ENCODE data around the gene SPATS1.
A peak's percentile ranks its signal among the peaks of the same experiment; 100 is the strongest.

SPATS1 gene, protein sequence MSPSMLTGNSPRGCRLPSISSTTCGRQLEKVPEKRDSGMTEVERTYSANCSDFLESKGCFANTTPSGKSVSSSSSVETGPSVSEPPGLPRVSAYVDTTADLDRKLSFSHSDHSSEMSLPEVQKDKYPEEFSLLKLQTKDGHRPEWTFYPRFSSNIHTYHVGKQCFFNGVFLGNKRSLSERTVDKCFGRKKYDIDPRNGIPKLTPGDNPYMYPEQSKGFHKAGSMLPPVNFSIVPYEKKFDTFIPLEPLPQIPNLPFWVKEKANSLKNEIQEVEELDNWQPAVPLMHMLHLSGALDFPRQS

DNA sequence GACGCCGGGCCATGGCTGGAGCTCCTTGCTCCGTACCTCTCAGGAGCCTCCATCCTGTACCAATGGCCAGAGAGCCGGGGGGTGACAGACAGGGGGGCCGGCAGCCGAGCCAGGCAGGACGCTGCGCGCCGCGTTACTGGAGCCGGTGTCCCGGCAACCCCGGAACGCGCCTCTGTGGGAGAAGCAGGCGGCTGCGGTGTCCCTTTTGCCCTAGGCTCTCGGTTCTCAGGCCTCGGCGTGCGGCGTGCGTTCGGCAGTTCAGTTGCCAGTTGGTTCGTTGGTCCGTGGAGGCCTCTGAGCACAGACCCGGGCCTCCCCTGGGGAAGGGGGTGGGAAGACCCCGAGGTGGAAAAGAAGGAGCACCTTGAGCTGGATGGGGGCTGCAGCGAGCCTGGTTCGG lies at the start of gene SPATS1:
Gene SPATS1 (plus strand): TSS at position 162 of the 400 bp plus-strand sequence. CDS start 446 bp downstream, outside the sequence.
- DNase-seq (ENCODE audit: low spot score) = no peak

DNA sequence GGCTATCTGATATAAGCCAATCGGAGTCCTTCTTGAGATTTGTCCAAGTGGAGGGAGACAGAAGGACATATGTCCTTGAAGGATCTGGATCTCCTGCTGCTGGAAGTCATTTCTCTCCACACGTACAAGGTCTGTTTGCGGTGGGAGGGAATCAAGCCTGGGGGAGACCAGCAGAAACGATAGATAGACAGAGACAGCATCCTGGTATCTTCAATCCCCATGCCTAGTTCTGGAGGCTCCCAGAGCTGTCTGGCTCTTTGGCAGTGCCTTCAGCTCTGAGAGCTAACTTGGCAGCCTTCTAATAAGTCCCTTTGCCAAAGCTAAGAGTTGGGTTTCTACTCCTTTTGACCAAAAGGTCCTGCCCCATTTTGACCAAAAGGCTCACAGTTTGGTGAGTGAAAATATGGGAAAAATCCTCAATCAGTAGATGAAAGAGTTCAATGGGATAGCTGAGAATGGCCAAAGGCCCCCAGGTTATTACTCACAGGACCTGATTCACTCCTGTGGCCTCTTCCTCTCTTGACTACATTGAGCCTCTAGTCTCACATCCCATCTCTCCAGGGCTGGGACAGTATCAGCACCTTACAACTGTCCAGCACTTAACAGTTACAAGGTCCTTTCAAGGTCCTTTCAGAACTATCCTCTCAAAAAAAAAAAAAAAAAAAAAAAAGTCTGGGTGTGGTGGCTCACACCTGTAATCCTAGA lies 49.6 kb upstream of the SPATS1 start:
- DNase-seq (ENCODE audit: low spot score) = no peak

DNA sequence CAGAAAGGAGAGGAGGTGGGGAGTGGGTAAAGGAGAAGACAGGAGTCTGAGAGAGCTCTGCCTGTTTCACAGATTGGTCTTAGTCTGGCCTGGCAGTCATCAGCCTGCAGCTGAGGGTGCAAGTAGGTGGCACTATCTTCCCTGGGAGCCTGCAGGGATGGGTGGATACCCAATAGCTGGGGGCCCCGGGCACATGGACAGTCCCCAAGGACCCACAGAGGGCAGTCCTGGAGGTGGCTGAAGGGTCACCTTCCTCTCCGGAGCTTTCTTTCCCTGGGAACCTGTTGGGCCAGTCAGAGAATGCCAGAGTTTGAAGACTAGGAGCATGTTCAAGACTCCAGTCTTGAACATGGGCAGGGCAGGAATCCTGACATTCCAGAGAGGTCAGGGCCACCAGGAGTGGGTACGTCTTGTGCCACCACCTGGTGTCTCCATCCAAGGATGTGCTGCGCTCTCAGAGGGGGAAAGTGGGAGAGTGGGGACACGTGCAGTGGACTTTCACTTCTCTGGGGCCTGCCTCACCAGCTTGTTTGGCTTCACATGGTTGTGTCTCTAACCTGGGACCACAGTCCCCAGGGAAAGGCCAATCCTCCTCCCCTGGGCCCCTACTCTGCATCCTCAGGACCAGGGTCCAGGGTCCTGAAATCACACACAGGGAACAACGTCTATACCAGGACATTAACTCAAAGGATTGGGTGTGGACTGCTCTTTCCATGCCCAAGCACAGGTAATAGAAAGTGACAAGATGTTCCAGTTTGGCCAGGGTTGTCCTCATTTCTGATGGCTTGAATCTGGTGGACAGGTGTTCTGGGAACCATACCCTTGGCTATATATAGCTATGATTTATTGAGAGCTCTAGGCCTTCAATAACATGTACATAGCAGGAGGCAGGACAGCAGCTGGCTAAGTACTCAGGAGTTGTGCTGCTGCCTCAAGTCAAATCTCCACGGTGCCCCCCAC lies 47.3 kb upstream of the SPATS1 start:
- no peak for DNase-seq (ENCODE audit: low spot score)

DNA sequence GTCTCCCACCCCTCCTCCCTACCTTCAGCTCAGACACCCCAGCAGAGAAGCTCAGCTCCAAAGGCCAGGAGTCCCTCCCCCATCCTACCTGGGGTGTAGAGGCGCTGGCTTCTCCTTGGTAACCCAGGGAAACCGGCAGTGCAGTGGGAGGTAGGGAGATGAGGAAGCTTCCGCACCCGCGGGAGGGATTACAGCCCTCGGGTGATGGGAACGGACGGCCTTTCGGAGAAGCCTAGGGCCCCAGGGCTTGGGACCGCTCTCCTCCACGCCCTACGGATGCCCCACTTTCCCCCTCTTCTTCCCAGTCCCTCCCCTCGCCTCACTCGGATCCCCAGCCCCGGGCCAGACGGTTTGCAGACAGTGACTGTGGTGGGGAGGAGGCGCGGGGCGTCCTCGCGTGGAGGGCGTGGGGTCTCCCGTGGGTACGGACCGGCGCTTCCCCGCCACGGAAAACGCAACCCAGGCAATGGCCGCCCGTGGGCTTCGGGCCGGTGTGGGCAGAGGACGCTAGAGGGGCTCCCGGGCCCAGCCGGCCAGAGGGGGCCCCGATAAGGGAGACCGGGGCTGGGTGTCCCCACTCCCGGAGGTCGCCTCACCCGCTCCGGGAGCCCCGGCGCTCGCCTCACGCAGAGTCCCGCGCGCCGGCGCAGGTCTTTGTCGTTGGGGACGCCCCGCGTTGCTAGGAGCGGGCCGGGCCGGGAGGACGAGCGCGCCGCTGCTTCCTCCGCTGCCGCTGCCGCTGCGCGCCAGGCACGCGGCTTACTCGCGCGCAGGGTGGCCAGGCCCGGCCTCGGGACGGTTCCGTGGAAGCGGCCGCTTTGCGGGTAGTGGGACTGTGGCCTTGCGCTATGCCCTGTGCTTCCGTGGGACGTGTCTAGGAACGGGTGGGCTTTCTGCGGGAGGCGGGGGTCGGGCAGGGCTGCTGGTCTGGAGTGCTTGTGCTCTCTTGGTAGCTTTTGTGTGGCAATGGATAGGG lies 45.1 kb upstream of the SPATS1 start:
- DNase-seq (ENCODE audit: low spot score) = no peak

DNA sequence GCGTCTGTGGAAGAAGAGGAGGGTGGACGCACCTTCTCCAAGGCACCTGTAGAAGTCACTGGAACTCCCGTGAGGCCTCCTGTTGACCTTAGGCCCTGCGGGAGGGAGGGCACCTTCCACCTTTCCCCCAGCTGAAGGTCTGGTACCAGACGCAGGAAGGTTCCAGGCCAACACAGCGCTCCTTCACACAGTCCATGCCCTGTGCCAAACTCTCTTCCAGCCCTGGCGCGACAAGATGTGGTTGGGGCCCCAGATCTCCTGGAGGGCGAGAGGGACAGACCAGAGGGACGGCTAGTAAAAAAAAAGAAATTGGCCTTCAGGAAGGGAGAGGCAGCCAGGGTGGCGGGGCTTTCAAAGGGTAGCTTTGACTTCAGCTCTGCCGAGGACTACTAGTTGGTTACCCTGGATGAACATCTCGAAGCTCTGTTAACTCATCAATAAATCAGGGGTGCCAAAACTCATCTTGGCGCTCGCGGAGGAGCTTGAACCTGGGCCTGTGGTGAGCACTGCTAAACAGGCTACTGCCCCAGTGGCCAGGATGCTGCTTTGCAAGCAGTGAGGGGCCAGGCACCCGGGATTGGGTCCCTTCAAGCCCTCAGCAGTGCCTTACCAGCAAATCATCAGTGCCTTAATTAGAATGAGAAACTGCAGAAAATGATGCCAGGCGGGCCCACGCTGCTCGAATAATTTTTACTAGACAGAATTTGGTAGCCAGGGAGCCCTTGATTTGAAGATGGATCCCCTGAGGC lies 44.2 kb upstream of the SPATS1 start:
- no peak for DNase-seq (ENCODE audit: low spot score)

DNA sequence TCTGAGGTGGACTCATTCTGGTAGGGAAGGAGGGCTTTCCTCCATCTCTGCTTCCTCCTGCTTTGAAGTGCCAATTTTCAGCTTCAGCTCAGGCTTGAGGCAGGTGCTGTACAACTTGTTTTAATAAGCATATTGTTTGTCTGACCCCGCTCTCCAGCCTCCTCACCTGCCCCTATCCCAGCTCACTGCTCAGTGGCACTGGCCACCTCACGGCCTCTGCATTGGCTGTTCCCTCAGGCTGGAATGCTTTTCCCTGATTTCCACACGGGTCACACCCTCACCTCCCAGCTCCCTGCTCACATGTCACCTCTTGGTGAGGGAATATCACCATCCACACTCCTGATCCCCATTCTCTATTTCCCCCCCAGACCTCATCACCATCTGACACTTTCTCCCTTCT lies 43.6 kb upstream of the SPATS1 start:
- DNase-seq (ENCODE audit: low spot score) = no peak

DNA sequence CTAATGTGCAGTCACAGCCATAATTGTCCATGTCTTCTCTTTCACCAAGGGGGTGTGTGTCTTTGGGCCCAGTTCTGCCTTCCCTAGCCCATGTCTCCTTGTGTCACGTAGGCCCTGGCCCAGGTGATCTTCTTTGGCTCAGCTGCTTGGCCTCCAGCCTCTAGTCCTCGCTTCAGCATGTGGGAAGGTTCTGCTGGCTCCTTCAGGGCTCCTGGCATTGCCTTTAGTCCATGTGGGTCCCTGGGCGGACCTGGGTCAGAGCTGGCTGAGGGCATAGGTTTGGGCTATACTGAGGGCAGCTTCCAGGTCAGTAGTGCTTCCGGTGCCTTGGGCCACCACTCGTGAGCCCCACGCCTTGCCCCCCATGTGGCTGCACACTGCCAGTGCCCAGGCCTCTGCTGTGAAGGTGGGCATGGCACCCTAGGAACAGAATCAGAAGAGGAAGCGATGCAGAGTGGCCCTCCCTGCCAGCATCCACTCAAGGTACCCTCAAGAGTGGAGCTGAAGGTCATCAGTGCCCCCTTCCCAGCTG lies 42.1 kb upstream of the SPATS1 start:
- DNase-seq (ENCODE audit: low spot score) = no peak

DNA sequence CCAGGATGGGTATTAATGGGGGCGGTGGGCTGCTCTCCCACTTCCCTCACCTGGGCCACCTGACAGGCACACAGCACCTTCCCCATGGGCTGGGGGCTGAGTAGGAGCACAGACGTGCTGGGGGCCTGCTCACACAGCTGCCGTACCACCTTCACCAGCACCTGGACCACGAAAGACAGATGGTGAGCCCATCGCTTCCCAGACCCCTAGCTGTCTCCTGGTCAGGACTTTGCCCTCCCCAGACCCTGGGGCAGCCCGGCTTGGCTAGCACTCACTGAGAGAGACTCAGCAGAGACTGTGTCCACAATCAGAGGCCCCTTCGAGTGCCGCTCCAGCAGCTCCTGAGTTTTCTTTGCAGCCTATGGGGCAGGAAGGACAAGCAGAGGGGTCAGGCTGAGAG lies 41.3 kb upstream of the SPATS1 start:
- no peak for DNase-seq (ENCODE audit: low spot score)

DNA sequence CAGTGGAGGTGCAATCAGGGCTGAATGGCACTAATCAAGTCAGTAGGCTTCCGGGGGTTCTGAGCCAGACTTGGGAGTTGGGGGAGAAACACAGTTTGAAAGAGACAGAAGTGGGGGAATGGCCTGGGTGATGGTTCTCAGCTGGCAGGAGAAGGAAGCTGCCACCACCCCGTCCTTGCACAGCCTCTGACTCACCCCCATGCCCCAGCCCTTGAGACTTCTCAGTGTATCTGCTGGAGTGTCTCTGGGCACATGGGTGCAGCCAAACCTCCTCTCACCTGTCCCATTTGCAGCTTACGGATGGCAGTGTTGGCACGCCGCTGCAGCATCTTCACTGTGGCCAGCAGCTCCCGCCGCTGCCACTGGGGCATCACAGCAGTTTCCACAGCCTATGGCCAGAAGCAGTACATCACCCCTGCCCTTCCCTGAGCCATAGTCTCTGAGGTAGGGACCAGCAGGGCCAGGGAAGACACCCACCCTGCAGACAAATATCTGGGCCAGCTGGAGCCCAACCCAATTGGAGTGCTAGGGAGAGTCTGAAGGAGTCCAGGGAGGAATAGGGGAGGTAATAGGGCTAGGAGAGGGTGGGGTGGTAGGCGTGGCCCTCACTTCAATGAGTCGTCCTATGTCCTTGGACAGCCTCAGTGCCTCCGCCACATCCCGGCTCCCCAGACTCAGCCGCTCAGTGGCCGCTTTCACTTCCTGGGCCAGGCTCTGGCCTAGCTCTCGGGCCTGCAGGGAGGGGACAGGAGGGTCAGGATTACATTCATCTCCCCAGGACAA lies 40.5 kb upstream of the SPATS1 start:
- DNase-seq (ENCODE audit: low spot score) = no peak

DNA sequence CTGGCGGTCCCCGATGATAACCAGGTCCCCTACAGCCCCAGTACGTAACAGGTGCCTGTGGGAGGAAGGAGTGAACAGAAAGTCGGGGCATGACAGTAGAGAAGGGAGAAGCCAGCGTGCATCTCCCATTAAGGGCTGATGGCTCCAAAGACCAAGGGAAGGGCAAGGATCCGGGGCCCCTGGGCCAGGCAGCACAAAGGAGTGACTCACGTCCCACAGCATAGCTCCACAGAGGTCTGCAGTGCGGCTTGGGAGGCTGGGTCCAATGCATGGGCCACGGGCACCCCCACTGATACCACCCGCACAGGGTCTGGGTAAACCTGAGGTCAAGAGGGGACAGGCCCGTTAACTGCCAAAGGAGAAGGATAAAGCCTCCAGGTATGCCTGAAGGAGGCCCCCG lies 39.6 kb upstream of the SPATS1 start:
- no peak for DNase-seq (ENCODE audit: low spot score)

DNA sequence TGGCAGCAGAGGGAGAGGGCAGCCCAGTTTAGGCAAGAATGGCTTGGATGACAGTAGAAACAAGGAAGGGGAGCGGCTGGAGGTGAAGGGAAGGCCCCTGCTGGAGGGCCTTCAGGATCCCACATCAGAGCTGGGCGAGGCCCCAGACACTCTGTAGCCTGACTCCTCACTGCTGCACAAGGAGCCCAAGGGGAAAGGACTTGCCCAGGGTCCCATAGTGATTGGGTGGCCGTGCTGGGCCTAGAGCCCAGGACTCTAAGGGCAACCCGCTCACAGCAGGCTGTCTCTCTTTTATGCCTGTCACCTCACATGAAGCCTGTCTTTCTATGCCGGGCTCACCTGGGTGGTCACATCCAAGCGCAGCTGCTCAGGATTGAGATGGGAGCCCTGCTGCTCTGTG lies 38.6 kb upstream of the SPATS1 start:
- no peak for DNase-seq (ENCODE audit: low spot score)

DNA sequence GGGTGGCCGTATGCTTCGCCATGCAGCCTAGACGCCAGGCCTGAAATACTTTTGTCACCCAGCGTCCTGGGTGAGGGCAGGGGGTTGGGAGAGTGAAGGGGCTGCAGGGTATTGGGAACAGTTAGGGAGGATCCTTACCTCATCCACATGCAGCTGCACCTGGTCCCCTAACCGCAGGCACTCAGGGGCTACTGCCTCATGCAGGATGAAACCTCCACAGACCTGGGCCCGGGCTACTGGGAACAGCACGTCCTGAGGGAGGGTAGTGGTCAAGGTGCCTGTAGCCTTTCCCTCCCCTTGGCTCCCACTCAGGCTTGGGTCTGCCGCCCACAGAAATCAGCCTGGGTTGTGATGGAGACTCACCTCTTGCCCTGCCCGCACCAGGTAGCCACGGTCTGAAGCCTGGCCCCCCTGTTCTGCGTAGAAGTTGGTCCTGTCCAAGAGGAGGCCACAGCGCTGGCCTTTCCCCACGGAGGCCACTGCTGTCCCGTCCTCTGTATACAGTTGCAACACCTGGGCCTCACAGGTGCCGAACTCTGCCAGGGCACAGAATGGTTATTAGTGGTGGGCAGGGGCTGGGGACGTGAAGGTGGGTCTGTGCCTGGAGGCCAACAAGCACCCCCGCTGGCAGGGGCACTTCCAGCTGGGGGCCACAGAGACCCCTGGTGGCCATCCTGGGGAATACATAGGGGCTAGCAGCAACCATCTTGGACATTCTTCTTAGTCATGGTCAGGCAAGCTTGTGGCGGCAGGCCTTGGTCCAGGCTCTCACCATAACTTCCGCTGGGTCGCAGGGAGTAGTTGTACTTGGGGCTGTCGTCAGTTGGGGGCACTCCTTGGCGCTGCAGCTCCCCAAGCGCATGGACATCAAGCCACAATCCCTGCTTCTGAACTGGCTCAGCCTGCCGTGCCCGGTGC lies 37.9 kb upstream of the SPATS1 start:
- DNase-seq (ENCODE audit: low spot score) = peak; percentile 48

DNA sequence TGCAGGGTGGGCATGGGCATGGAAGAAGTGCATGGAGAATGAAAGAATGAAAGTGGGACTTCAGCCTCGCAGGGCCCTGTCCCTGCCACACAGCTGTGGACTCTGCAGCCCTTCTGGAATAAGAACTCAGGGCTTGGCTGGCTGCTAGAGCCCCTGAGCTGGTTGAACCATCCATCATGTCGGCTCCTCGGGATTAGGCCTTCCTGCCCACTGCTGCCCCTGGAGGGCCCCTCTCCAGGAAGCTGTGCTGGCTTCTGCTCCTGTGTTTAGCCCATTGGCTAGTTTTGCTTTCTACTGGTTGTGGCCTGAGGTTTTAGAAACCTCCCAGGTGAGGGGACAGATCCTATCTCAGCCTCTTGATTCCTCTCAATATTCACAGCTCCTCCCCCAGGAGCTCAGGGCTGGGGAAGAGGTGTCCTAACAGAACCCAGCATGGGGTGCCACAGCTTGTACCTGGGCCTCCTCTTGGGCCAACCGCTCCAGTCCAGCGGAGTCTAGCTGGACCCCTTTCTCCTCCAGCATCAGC lies 37.2 kb upstream of the SPATS1 start:
- DNase-seq (ENCODE audit: low spot score) = no peak

DNA sequence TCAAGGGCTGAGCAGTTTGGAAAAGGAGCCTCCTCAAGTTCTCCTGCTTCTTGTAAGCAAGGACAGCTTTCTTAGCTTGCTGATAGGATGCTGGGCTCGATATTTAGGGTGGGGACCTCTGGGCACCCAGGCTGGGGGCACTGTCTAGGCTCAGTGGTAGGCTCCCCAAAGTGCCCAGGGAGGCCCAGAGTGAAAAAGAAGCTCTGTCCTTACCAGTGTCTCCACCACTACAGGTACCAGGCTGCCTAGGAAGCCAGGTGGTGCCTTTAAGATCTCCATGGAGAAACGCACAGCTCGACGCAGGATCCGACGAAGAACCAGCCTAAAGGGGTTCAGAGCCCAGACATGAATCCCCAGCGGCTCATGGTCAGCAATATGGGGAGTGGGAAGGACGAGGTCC lies 35.7 kb upstream of the SPATS1 start:
- DNase-seq (ENCODE audit: low spot score) = no peak

DNA sequence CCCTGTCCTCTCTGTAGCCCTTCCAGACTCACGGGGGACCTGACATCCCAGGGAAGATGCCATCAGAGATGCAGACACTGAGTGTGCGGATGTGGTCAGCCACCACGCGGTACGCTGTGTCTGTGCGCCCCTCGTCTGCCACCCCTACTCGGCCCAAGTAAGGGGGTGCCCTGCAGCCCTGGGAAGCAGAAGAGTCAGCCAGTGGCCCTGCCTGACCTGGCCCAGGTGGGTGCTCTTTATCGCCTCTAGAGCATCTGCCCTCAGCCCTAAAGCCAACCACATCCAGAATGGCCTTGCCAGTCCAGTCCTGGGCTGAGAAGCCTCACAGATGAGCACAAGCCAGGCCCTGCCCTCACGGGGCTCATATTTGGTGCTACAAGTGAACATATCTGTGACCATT lies 35.2 kb upstream of the SPATS1 start:
- no peak for DNase-seq (ENCODE audit: low spot score)

DNA sequence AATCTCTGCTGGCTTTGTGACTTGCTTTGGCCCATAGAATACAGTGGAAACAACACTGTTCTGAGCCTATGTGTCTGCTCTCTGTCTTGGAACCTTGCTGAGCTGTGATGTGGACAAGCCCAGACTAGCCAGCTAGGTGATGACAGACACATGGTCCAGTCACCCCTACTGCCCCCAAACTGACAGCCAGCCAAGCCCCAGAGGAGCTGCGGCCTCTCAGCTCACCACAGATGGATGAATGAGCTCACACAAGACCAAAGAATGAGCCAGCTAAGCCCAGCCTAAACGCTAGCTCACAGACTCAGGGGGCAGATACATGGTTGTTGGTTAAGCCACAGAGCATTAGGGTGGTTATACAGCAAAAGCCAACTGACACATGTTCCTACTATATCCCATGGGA lies 33.4 kb upstream of the SPATS1 start:
- no peak for DNase-seq (ENCODE audit: low spot score)

DNA sequence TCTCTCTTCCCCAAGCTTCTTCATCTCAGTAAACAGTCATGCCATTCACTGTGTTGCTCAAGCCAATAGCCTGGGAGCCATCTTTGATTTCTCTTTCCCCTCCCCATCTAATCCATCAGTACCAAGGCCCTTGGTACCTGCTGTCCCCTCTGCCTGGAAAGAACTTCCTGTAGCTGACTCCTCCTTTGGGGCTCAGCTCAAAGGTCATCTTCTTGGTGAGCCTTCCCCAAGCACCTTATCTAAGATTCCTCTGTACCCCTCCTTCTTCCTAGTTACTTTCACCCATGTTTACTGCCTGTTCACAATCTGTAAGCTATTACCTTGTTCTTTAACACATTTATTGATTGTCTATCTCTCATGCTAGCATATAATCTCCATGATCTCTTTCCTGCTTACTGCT lies 32.8 kb upstream of the SPATS1 start:
- DNase-seq (ENCODE audit: low spot score) = no peak

DNA sequence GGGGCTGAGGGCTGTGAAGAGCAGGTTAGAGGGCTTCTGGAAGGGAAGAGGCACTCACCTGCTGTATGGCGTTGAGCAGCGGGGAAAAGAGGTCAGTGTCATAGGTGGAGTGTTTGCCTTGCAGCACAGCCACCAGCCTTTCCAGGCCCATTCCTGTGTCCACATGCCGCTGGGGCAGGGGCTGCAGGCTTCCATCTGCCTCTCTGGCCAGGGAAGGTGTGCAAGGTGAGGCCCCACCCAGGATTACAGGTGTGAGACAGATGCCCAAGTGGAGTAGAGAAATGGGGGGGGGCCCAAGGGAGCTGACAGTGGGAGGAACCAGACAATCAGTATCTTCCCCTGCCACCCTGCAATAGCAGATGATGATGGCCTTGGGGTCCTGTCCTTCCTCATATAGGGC lies 32.2 kb upstream of the SPATS1 start:
- no peak for DNase-seq (ENCODE audit: low spot score)
